ENCODE data around the gene CHSY1.

Gene CHSY1

GRCh38 chr15:101187820-101188636, 63.8 kb downstream of the CHSY1 start:
- peak; percentile 96 for DNase-seq (ENCODE audit: low read depth)

- DNase-seq (ENCODE audit: low read depth) = no peak
Observed at GRCh38 chr15:101185770-101186169, 66.1 kb downstream of the CHSY1 start.

DNA sequence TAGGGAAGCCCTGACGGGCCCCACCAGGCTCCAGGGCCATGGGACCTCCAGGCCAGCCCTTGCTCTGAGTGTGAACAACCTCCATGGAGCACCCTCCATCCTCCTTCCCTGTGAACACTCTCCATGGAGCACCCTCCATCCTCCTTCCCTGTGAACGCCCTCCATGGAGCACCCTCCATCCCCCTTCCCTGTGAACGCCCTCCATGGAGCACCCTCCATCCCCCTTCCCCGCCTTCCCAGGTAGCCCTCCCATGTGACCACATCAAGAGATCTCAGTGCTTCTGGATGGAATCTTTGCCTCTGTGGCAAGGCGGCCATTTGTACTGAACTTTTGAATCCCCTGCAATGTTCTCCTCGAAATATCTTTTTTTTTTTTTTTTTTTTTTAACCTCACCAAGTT, 66.5 kb downstream of the CHSY1 start:
- DNase-seq (ENCODE audit: low read depth) = no peak

DNA sequence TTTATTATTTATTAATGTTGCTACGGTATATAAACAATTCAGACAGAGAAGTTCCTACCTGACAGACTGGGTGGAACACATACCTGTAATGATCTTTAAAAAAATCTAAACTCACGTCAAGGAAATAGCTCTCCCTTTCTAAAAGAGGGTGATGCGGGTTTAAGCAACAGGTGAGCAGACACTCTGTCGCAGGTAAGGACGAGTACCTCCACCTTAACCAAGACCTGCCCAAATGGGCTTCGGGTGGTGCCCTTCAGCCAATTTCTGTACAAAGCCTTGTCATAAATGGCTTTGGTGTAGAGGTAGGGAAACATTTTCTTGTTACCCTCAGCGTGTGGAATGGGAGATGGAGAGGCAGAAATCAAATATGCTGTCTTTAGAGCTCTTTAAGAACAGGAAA, 67.0 kb downstream of the CHSY1 start:
- no peak for DNase-seq (ENCODE audit: low read depth)

- no peak for DNase-seq (ENCODE audit: low read depth)
Observed at GRCh38 chr15:101183931-101184305, 67.9 kb downstream of the CHSY1 start.

DNA sequence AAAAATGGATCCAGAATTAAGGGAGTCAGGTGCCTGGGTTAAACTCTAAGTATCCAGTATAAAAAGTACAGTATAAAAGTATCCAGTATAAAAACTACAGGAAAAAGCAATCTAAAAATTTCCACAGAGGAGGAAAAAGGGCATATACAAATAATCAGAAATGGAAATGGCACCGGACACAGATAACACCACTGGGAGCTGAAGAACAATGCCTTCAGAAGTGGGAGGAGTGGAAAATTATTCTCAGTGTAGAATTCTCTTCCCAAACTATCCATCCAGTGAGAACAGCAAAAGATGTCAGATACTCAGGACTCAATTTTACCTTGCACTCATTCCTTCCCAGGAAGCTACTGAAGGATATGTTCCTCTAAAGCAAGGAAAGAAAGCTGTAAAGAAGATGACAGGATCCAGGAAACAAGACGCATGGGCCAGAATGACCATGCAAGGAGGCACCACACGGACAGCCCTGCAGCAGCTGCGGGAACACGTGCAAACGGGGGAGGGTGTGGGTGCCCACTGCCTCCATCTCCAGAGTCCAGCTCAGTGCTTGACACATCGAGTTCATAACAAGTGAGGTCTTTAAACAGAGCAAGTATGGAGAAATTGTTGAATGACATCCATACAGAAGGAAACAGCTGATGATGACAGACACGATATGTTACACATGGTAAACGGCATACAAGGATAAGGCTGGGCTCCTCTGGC, 68.5 kb downstream of the CHSY1 start:
- no peak for DNase-seq (ENCODE audit: low read depth)

DNA sequence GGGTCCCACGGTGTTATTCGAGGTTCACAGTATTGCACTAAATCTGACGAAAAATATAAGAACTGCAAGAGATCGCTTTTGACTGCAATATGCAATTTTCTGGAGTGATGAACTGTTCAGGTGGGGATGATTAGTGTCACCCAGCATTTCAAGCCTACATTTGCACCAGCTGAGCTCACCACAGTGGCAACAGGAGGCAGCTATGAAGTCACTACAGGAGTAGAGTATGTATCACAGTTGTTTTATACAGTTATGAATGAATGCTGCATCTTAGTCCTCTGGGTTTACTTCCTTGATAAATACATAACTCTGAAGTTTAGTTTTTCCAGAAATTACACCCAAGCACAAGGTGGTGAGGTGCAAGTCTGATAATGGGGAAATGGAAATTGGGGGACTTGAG, 69.6 kb downstream of the CHSY1 start:
- DNase-seq (ENCODE audit: low read depth) = no peak

DNA sequence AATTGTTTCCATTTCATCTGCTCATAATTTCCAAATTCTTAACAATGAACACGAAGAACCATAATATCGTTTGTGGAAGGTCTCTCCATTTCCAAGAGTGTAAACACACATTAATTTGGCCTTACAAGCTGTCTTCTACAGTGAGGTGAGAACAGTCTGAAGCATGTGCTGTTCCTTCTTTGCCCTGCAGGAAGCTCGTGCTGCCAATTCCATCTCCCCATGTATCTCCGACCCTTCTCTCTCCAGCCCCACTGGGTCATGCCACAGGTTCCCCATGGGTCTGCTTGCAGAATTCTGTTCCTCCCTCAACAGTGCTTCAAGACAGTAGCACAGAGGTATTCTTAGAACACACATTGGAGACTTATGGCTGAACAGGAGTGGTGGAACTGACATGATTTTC, 70.5 kb downstream of the CHSY1 start:
- DNase-seq (ENCODE audit: low read depth) = no peak

DNA sequence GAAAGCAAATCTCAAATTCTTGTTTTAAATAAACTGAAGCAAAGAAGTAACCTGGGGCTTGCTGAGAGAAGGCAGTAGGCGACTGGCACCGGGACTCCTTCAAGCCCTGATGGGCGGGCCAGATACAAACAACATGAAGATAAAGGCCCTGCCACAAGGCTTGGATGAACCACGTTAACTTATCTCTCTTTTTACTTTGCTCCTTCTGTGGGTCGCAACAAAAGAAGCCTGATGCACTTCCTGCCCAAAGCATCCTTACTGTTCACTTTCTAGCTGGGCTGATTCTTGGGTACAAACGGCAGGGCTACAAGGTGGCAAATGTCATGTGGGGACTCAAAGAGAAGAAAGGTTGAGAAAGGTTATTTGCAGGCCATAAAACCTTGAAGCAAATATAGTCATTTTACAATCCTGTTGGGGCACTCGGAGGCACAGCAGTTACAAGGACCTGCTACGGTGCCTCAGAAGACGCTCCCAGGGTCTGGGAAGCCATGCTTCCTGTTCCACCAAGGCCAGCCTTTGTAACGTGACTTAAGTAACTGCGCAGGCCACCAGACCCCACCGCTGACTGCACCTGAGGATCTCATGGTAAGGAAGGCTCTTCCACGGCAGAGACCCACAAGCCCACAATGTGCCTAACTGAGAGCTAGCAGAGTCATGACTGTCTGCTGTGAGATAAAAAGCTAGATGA, 71.1 kb downstream of the CHSY1 start:
- DNase-seq (ENCODE audit: low read depth) = no peak

- DNase-seq (ENCODE audit: low read depth) = peak; percentile 62
Observed at GRCh38 chr15:101179341-101180153, 72.3 kb downstream of the CHSY1 start.

GRCh38 chr15:101178931-101179330, 72.9 kb downstream of the CHSY1 start:
- no peak for DNase-seq (ENCODE audit: low read depth)

DNA sequence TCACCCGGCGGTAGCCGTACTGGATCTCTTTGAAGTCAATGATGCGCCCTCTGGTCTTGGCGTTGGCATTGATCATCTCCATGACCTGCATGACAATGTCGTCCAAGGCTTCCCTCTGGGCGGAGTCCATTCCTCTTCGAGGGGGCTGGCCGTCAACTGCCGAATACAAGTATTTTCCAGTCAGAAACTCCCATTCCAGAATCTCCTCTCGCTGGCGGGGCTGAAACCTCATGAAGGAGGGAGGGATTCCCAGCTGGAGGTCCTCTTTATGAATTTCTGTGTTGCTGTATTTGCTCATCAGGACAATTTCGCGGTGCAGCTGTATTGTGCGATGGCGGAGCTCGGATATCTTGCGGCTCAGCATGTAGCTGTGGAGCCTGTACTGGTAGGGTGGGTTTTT, 73.4 kb downstream of the CHSY1 start:
- DNase-seq (ENCODE audit: low read depth) = no peak

DNA sequence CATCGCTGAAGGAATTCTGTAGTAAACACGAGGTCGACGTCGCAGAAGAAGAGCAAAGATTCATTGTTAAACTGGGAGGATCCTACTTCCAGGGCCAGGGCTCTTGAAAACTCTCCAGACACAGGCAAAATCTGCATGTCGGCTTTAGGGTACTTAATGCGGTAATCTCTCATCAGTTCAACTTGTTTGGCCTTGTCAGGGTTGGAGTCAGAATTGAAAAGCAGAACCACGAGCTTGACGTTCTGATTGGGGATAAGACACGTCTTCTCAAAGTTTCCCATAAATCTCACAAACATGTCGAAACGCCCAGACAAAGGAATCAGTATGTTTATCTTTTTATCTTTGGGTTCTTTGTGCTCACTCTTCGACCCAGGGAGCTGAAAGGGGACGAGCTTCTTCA, 74.0 kb downstream of the CHSY1 start:
- no peak for DNase-seq (ENCODE audit: low read depth)

- DNase-seq (ENCODE audit: low read depth) = peak; percentile 73
Observed at GRCh38 chr15:101176625-101177024, 75.2 kb downstream of the CHSY1 start.

- no peak for DNase-seq (ENCODE audit: low read depth)
Observed at GRCh38 chr15:101175401-101175800, 76.4 kb downstream of the CHSY1 start.

- DNase-seq (ENCODE audit: low read depth) = no peak
Observed at GRCh38 chr15:101174152-101174920, 77.5 kb downstream of the CHSY1 start.

- DNase-seq (ENCODE audit: low read depth) = no peak
Observed at GRCh38 chr15:101173233-101174119, 78.4 kb downstream of the CHSY1 start.

- no peak for DNase-seq (ENCODE audit: low read depth)
Observed at GRCh38 chr15:101172501-101173071, 79.3 kb downstream of the CHSY1 start.

- DNase-seq (ENCODE audit: low read depth) = no peak
Observed at GRCh38 chr15:101171954-101172353, 79.9 kb downstream of the CHSY1 start.
